Mucosa of descending colon (tissue), 3 donors: ENCODE results near the gene SLC15A1. TPM values are rescaled to one million over a fixed set of nuclear protein-coding genes. Genes with fewer than 3 reads are reported as not detected.

Experiments
- ATAC-seq: fragments of 200-7000 bp; cut with Tn5 transposase; one replicate; pipeline ENCODE4 v1.9.1; 2020; ENCODE audit warnings: mild to moderate bottlenecking, moderate library complexity
- DNase-seq, 3 donors: peaks; one replicate each; pipeline ENCODE4 v3.0.0-alpha.2; 2020
- H3K36me3 ChIP-seq: fragments of 200-600 bp; one replicate; pipeline ENCODE4 v1.8.0; 2021; ENCODE audit warnings: low read depth, mild to moderate bottlenecking
- H3K4me1 ChIP-seq: fragments of 200-600 bp; one replicate; pipeline ENCODE4 v1.8.0; 2021; ENCODE audit warnings: low read depth, mild to moderate bottlenecking
- H3K4me3 ChIP-seq: fragments of 200-600 bp; one replicate; pipeline ENCODE4 v1.8.0; 2021; ENCODE audit warnings: mild to moderate bottlenecking
- H3K9me3 ChIP-seq: fragments of 200-600 bp; one replicate; pipeline ENCODE4 v1.8.0; 2021; ENCODE audit warnings: mild to moderate bottlenecking
- CTCF ChIP-seq: fragments of 200-600 bp; IDR thresholded peaks from one replicate; pipeline ENCODE4 v1.8.0; 2022; ENCODE audit warnings: antibody characterized with exemption, mild to moderate bottlenecking
- intact Hi-C, 2 donors: fragments of 100-400 bp; cut with DNase I in 1 of 2; cut with micrococcal nuclease in 1 of 2; formaldehyde crosslinking; loops; one replicate each; pipeline versions ENCODE4 v1.11.0 to v1.11.1; 2022; cut with DNase I, micrococcal nuclease
- total RNA-seq, 3 donors: library from RNA; stranded (reverse); fragmentation: NEBNext Ultra II Directional in 2 of 3; extraction: Animal tissue kit (Norgen Biotek cat#: 25700) in 2 of 3; gene quantifications; one replicate each; pipeline versions ENCODE4 v1.2.1 to v1.2.4, GENCODE V29; 2021 to 2023
- donor health status: DM: no; HTN: no; CAD: no; lungs with moderate emphysema.
- donor health status: DM: no; HTN: no; CAD: no.
- donor health status: DM: no; HTN: yes; CAD: no.

SLC15A1 gene
- total RNA-seq, 3 donors from 2014 or later: 27.2 to 45.1 (median 37.9) TPM

- no peak for TF ChIP-seq CTCF
- ATAC-seq (no peak), DNase-seq (no peak)
- H3K9me3 ChIP-seq: no peaks in the 10 kb centered on the region
- H3K4me1 ChIP-seq: peaks cover 7% of the 10 kb centered on the region
- H3K36me3 ChIP-seq: no peaks in the 10 kb centered on the region
- intact Hi-C loops: no loop called here
- H3K4me3 ChIP-seq: no peak overlapping the region
Observed at GRCh38 chr13:98749501-98749900, 3.0 kb downstream of the SLC15A1 start.

GRCh38 chr13:98746968-98747367 lies 5.5 kb downstream of the SLC15A1 start:
- no peaks in the 10 kb centered on the region for H3K9me3 ChIP-seq
- no peaks in the 10 kb centered on the region for H3K36me3 ChIP-seq
- peak; percentile 75 for ATAC-seq
- H3K4me1 ChIP-seq: peaks cover 3% of the 10 kb centered on the region
- intact Hi-C loops: no loop called here
- no peak for TF ChIP-seq CTCF
- no peak overlapping the region for H3K4me3 ChIP-seq
- no peak for DNase-seq

GRCh38 chr13:98743377-98743776 lies 9.1 kb downstream of the SLC15A1 start:
- TF ChIP-seq CTCF: no peak
- Histone ChIP-seq H3K4me3 (no peak overlapping the region), H3K9me3 (peaks cover 5% of the 10 kb centered on the region), H3K36me3 (no peaks in the 10 kb centered on the region), H3K4me1 (no peaks in the 10 kb centered on the region)
- ATAC-seq: peak; percentile 63
- no peak for DNase-seq
- intact Hi-C loops: no loop called here

GRCh38 chr13:98742961-98743360 lies 9.5 kb downstream of the SLC15A1 start:
- no peak for ATAC-seq
- intact Hi-C loops: no loop called here

GRCh38 chr13:98741741-98742435 lies 10.6 kb downstream of the SLC15A1 start:
- intact Hi-C loops: no loop called here
- TF ChIP-seq CTCF: no peak
- peak; percentile 20 for ATAC-seq
- no peaks in the 10 kb centered on the region for H3K4me1 ChIP-seq
- peaks cover 12% of the 10 kb centered on the region for H3K9me3 ChIP-seq
- DNase-seq: no peak
- H3K36me3 ChIP-seq: no peaks in the 10 kb centered on the region
- no peak overlapping the region for H3K4me3 ChIP-seq

More at GRCh38 chr13:98742961-98743360, 9.5 kb downstream of the SLC15A1 start:
- H3K36me3 ChIP-seq: no peaks in the 10 kb centered on the region
- peaks cover 8% of the 10 kb centered on the region for H3K9me3 ChIP-seq
- TF ChIP-seq CTCF: no peak
- no peaks in the 10 kb centered on the region for H3K4me1 ChIP-seq
- DNase-seq: no peak
- no peak overlapping the region for H3K4me3 ChIP-seq
